ENCODE data around the gene COPRS. TPM values are rescaled to one million over a fixed set of nuclear protein-coding genes. Genes with fewer than 3 reads are reported as not detected.

The COPRS gene
- total and polyA plus RNA-seq, 4 donors: 15.4 to 50.6 (median 27.6) TPM

DNA sequence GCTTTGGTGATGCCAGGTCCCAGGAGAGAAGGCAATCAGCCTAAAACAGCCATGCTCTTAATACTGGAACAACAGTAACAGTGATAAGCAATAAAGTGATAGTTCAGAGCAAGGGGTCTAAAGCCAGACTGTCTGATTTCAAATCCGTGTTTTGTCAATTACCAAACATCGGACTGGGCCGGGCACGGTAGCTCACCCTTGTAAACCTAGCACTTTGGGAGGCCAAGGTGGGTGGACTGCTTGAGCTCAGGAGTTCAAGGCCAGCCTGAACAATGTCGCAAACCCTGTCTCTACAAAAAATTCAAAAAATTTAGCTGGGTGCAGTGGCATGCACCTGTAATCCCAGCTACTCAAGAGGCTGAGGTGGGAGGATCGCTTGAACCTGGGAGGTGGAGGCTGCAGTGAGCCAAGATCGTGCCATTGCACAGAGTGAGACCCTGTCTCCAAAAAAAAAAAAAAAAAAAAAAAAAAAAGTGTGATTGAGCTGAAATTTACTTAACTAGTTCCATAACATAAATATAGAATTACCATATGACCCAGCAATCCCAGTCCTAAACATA, 5.1 kb downstream of the COPRS start (continued):
- TF ChIP-seq, protein P1, sequence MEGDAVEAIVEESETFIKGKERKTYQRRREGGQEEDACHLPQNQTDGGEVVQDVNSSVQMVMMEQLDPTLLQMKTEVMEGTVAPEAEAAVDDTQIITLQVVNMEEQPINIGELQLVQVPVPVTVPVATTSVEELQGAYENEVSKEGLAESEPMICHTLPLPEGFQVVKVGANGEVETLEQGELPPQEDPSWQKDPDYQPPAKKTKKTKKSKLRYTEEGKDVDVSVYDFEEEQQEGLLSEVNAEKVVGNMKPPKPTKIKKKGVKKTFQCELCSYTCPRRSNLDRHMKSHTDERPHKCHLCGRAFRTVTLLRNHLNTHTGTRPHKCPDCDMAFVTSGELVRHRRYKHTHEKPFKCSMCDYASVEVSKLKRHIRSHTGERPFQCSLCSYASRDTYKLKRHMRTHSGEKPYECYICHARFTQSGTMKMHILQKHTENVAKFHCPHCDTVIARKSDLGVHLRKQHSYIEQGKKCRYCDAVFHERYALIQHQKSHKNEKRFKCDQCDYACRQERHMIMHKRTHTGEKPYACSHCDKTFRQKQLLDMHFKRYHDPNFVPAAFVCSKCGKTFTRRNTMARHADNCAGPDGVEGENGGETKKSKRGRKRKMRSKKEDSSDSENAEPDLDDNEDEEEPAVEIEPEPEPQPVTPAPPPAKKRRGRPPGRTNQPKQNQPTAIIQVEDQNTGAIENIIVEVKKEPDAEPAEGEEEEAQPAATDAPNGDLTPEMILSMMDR (IDR thresholded peaks at IDR 0.05; ENCODE audit: low read depth, low read length, missing input control): no peak
- TF ChIP-seq, protein P2, sequence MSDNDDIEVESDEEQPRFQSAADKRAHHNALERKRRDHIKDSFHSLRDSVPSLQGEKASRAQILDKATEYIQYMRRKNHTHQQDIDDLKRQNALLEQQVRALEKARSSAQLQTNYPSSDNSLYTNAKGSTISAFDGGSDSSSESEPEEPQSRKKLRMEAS (IDR thresholded peaks at IDR 0.05): no peak

DNA sequence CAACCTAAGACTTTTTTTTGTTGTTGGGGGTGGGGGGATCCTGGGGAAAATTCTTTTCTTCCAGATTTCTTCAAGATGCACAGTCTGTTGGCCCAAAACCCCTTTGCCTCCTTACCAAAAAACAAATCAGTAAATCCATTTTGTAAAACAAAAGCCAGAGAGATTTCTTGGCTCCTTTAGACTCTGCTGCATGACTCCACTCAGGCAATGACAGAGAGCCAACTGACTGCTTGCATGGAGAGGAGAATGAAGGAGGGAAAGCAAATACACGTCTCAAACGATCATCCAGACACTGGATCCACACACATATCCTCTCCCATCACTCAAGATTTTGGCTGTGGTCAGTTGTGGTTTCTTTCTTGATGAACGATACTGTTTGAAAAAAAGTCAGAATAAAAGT, 13.8 kb downstream of the COPRS start:
- WGBS: 44% methylated on average over 3 of the region's 3 CpGs
- no peak overlapping the region for H3K27ac ChIP-seq (ENCODE audit: low read depth in 1 of 2, low read length in 2 of 2)
- DNase-seq (ENCODE audit: low spot score): no peak
- H3K9me3 ChIP-seq (ENCODE audit: control insufficient read depth in 4 of 4, low read length in 3 of 4): no peaks in the 10 kb centered on the region
- H3K4me1 ChIP-seq (ENCODE audit: control insufficient read depth in 4 of 4, insufficient read depth in 4 of 4, low read length in 3 of 4): peaks cover 2 to 23% (median 17%) of the 10 kb centered on the region in 4 donors
- H3K9ac ChIP-seq (ENCODE audit: low read depth in 1 of 2, low read length in 2 of 2): no peak overlapping the region
- no peak overlapping the region for H3K4me3 ChIP-seq (ENCODE audit: low read depth in 1 of 3, low read length in 3 of 3)
- H3K36me3 ChIP-seq (ENCODE audit: control insufficient read depth in 4 of 4, insufficient read depth in 3 of 4, low read depth in 1 of 4, low read length in 3 of 4): no peaks in the 10 kb centered on the region
- TF ChIP-seq, protein P1 (IDR thresholded peaks at IDR 0.05; ENCODE audit: low read depth, low read length, missing input control): no peak
- TF ChIP-seq SP1 (IDR thresholded peaks at IDR 0.05) (no peak), EGR1 (IDR thresholded peaks at IDR 0.05; ENCODE audit: low read depth in 2 of 2) (no peak), HNF4A (conservative IDR thresholded peaks at IDR 0.05) (no peak)
- no peaks in the 10 kb centered on the region for H3K27me3 ChIP-seq (ENCODE audit: control insufficient read depth in 4 of 4, insufficient read depth in 4 of 4, low read length in 3 of 4)

DNA sequence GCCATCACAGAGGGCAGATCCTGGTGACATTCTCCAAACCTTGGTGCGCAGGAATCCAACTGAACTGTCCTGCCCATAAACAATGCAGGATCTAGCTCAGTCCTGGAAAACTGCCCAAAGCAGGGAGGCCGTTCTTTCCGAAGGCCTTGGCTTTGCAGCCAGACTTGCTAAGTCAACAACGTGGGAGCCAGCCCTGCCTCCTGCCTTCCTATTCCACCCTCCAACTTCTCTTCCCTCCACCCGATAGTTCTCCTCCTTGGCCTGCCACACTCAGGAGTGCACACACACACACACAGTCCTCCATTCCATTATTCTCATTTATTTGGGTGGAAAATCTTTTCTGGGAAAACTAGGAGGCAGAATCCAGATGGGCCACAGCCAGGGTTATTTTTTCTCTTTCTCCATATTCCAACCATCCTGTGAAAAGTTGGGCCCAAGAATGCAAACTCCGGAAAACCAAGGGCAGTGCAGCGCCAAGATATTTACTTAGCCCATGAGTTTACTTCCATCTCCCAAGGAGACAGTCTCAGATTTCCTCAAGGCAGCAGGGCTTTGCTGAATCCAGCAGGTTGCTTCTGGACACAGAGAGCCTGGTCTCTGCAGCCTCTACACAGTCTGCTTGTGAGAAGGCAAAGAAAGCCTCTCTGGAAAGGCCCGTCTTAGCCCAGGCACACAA, 15.8 kb downstream of the COPRS start:
- WGBS: 38% methylated on average over 8 of the region's 8 CpGs
- TF ChIP-seq YY1 (IDR thresholded peaks at IDR 0.05) (peak; percentile 72), RAD21 (IDR thresholded peaks at IDR 0.05) (no peak), GABPA (IDR thresholded peaks at IDR 0.05 in 1 of 2, conservative IDR thresholded peaks at IDR 0.05 in 1 of 2) (no peak), RXRA (IDR thresholded peaks at IDR 0.05) (peak in 1 of 2 donors; percentile 10), FOXA2 (IDR thresholded peaks at IDR 0.05) (peak; percentile 91), SP1 (IDR thresholded peaks at IDR 0.05) (peak; percentile 23), FOXA1 (IDR thresholded peaks at IDR 0.05) (peak; percentile 67), HNF4G (IDR thresholded peaks at IDR 0.05) (no peak)
- TF ChIP-seq, protein P3, sequence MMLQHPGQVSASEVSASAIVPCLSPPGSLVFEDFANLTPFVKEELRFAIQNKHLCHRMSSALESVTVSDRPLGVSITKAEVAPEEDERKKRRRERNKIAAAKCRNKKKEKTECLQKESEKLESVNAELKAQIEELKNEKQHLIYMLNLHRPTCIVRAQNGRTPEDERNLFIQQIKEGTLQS (IDR thresholded peaks at IDR 0.05): no peak
- TF ChIP-seq, protein P4, sequence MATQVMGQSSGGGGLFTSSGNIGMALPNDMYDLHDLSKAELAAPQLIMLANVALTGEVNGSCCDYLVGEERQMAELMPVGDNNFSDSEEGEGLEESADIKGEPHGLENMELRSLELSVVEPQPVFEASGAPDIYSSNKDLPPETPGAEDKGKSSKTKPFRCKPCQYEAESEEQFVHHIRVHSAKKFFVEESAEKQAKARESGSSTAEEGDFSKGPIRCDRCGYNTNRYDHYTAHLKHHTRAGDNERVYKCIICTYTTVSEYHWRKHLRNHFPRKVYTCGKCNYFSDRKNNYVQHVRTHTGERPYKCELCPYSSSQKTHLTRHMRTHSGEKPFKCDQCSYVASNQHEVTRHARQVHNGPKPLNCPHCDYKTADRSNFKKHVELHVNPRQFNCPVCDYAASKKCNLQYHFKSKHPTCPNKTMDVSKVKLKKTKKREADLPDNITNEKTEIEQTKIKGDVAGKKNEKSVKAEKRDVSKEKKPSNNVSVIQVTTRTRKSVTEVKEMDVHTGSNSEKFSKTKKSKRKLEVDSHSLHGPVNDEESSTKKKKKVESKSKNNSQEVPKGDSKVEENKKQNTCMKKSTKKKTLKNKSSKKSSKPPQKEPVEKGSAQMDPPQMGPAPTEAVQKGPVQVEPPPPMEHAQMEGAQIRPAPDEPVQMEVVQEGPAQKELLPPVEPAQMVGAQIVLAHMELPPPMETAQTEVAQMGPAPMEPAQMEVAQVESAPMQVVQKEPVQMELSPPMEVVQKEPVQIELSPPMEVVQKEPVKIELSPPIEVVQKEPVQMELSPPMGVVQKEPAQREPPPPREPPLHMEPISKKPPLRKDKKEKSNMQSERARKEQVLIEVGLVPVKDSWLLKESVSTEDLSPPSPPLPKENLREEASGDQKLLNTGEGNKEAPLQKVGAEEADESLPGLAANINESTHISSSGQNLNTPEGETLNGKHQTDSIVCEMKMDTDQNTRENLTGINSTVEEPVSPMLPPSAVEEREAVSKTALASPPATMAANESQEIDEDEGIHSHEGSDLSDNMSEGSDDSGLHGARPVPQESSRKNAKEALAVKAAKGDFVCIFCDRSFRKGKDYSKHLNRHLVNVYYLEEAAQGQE (IDR thresholded peaks at IDR 0.05): peak; percentile 9
- TF ChIP-seq, protein P1 (IDR thresholded peaks at IDR 0.05; ENCODE audit: low read depth, low read length, missing input control): no peak
- TF ChIP-seq, protein P2 (IDR thresholded peaks at IDR 0.05): peak; percentile 46
- Histone ChIP-seq H3K4me3 (ENCODE audit: low read depth in 1 of 3, low read length in 3 of 3) (peak overlapping the region in 1 of 3 donors; percentile 10), H3K27me3 (ENCODE audit: control insufficient read depth in 4 of 4, insufficient read depth in 4 of 4, low read length in 3 of 4) (no peaks in the 10 kb centered on the region), H3K9me3 (ENCODE audit: control insufficient read depth in 4 of 4, low read length in 3 of 4) (no peaks in the 10 kb centered on the region), H3K36me3 (ENCODE audit: control insufficient read depth in 4 of 4, insufficient read depth in 3 of 4, low read depth in 1 of 4, low read length in 3 of 4) (no peaks in the 10 kb centered on the region), H3K4me1 (ENCODE audit: control insufficient read depth in 4 of 4, insufficient read depth in 4 of 4, low read length in 3 of 4) (peaks cover 2 to 23% (median 17%) of the 10 kb centered on the region in 4 donors), H3K27ac (ENCODE audit: low read depth in 1 of 2, low read length in 2 of 2) (peak overlapping the region; percentile 62 to 83), H3K9ac (ENCODE audit: low read depth in 1 of 2, low read length in 2 of 2) (peak overlapping the region in 1 of 2 donors; percentile 67)
- DNase-seq (ENCODE audit: low spot score): no peak

Data from liver (tissue), 9 donors.